CD14-positive monocyte (primary cell): ENCODE data around the gene GABRQ. TPM values are rescaled to one million over a fixed set of nuclear protein-coding genes. Genes with fewer than 3 reads are reported as not detected.

Source experiments
- DNase-seq, 3 donors: peaks; one replicate each; pipeline ENCODE4 v3.0.0-alpha.2; 2011 to 2022
- H2AFZ ChIP-seq: 2 replicates; pipeline ENCODE4 v1.6.0; 2012; ENCODE audit warnings: mild to moderate bottlenecking, low read depth, low read length, inconsistent platforms; ENCODE audit not compliant: insufficient read depth, poor library complexity, severe bottlenecking
- H3K27ac ChIP-seq, 2 donors: 1 replicate in 1 of 2; 2 replicates in 1 of 2; pipeline ENCODE4 v1.5.1; 2012 to 2013; ENCODE audit warnings: low read length in 2 of 2, control low read depth in 1 of 2, inconsistent platforms in 1 of 2, low read depth in 1 of 2, mild to moderate bottlenecking in 1 of 2
- H3K27me3 ChIP-seq, 2 donors: one replicate each; pipeline versions ENCODE4 v1.6.0 to v1.6.1; 2011 to 2013; ENCODE audit warnings: low read length in 2 of 2; ENCODE audit not compliant: control insufficient read depth in 2 of 2, insufficient read depth in 2 of 2
- H3K36me3 ChIP-seq, 2 donors: replicated peaks in 1 of 2; 1 replicate in 1 of 2; 2 replicates in 1 of 2; pipeline versions ENCODE4 v1.5.1 to v1.6.1; 2012 to 2013; ENCODE audit warnings: low read length in 2 of 2, control low read depth in 1 of 2, inconsistent platforms in 1 of 2, mild to moderate bottlenecking in 1 of 2; ENCODE audit not compliant: insufficient read depth in 2 of 2, control insufficient read depth in 1 of 2
- H3K4me1 ChIP-seq, 2 donors: 1 replicate in 1 of 2; 2 replicates in 1 of 2; pipeline versions ENCODE4 v1.5.1 to v1.6.1; 2012 to 2013; ENCODE audit warnings: low read length in 2 of 2, control low read depth in 1 of 2, inconsistent platforms in 1 of 2, mild to moderate bottlenecking in 1 of 2, moderate library complexity in 1 of 2; ENCODE audit not compliant: insufficient read depth in 2 of 2, control insufficient read depth in 1 of 2
- H3K4me2 ChIP-seq: replicated peaks from 2 replicates; pipeline ENCODE3; 2012; ENCODE audit warnings: low read length, moderate library complexity, mild to moderate bottlenecking; ENCODE audit not compliant: poor library complexity, severe bottlenecking; ENCODE audit errors: extremely low read depth
- H3K4me3 ChIP-seq, 3 experiments: fragments of 200-600 bp in 1 of 3; sonication (generic) in 1 of 3; replicated peaks in 1 of 3; 1 replicate in 2 of 3; 2 replicates in 1 of 3; pipeline ENCODE4 v1.5.1; 2011 to 2013; ENCODE audit warnings: low read length in 3 of 3, mild to moderate bottlenecking in 3 of 3, control low read depth in 2 of 3, low read depth in 2 of 3, inconsistent platforms in 1 of 3, moderate library complexity in 1 of 3
- H3K79me2 ChIP-seq: 2 replicates; pipeline ENCODE4 v1.6.0; 2012; ENCODE audit warnings: mild to moderate bottlenecking, control low read depth, inconsistent platforms, low read length, moderate library complexity; ENCODE audit not compliant: insufficient read depth
- H3K9ac ChIP-seq: 2 replicates; pipeline ENCODE4 v1.6.0; 2017; ENCODE audit warnings: low read length, mild to moderate bottlenecking; ENCODE audit not compliant: insufficient read depth, poor library complexity, severe bottlenecking
- H3K9me3 ChIP-seq, 2 donors: replicated peaks in 1 of 2; 1 replicate in 1 of 2; 2 replicates in 1 of 2; pipeline versions ENCODE4 v1.5.1 to v1.6.1; 2012 to 2013; ENCODE audit warnings: low read length in 2 of 2, control low read depth in 1 of 2; ENCODE audit not compliant: control insufficient read depth in 1 of 2, insufficient read depth in 1 of 2
- H4K20me1 ChIP-seq: 2 replicates; pipeline ENCODE4 v1.6.0; 2012; ENCODE audit warnings: mild to moderate bottlenecking, low read length, control low read depth, moderate library complexity; ENCODE audit not compliant: insufficient read depth
- H3K27ac Mint-ChIP-seq, 7 donors: one replicate each; pipeline ENCODE4 v1.8.0; 2020; ENCODE audit warnings: mild to moderate bottlenecking in 7 of 7, mixed read lengths in 7 of 7, moderate library complexity in 6 of 7, inconsistent platforms in 2 of 7
- H3K27me3 Mint-ChIP-seq, 3 donors: one replicate each; pipeline ENCODE4 v1.8.0; 2021 to 2022; ENCODE audit warnings: low read depth in 3 of 3, mild to moderate bottlenecking in 3 of 3, mixed read lengths in 3 of 3, moderate library complexity in 3 of 3, inconsistent platforms in 1 of 3
- H3K36me3 Mint-ChIP-seq, 2 donors: one replicate each; pipeline ENCODE4 v1.8.0; 2020; ENCODE audit warnings: mixed read lengths in 2 of 2, inconsistent platforms in 1 of 2, mild to moderate bottlenecking in 1 of 2
- H3K4me1 Mint-ChIP-seq: one replicate; pipeline ENCODE4 v1.8.0; 2020; ENCODE audit warnings: mild to moderate bottlenecking, mixed read lengths
- H3K4me3 Mint-ChIP-seq, 2 donors: one replicate each; pipeline ENCODE4 v1.8.0; 2020; ENCODE audit warnings: mild to moderate bottlenecking in 2 of 2, mixed read lengths in 2 of 2, moderate library complexity in 1 of 2
- H3K9me3 Mint-ChIP-seq, 7 donors: one replicate each; pipeline ENCODE4 v1.8.0; 2020 to 2022; ENCODE audit warnings: mixed read lengths in 7 of 7, mild to moderate bottlenecking in 6 of 7, moderate library complexity in 6 of 7, inconsistent platforms in 2 of 7
- CTCF ChIP-seq: fragments of 200-600 bp; IDR thresholded peaks from one replicate; pipeline ENCODE4 v1.8.0; 2022; ENCODE audit warnings: antibody characterized with exemption, mild to moderate bottlenecking
- WGBS: methylation state at CpG from one replicate; pipeline ENCODE4 v1.1.5; 2013; ENCODE audit warnings: missing lambda C conversion rate; ENCODE audit not compliant: insufficient coverage; 5-methylcytosine and 5-hydroxymethylcytosine counted together
- intact Hi-C, 2 donors: fragments of 100-400 bp; cut with micrococcal nuclease; formaldehyde crosslinking; loops; one replicate each; pipeline versions ENCODE4 v1.15.0 to v1.15.1; 2023
- polyA plus RNA-seq, 3 donors: library from polyadenylated mRNA; depleted of rRNA in 1 of 3; unstranded in 2 of 3; stranded (reverse) in 1 of 3; fragments of 300-500 nt in 2 of 3; fragments of >200 nt in 1 of 3; fragmentation: Illumina TruSeq in 2 of 3; gene quantifications; 1 replicate in 2 of 3; 2 replicates in 1 of 3; pipeline ENCODE4 v1.2.3, GENCODE V29; 2012 to 2021

Gene GABRQ
- polyA plus RNA-seq, 3 donors: not detected

- Histone ChIP-seq H3K9ac (no peak overlapping the region), H3K4me2 (no peak overlapping the region), H3K4me1 (no peaks in the 10 kb centered on the region), H2AFZ (no peak overlapping the region), H3K9me3 (no peaks in the 10 kb centered on the region), H4K20me1 (no peaks in the 10 kb centered on the region), H3K36me3 (no peaks in the 10 kb centered on the region), H3K27ac (no peak overlapping the region), H3K27me3 (no peaks in the 10 kb centered on the region), H3K4me3 (no peak overlapping the region), H3K79me2 (no peaks in the 10 kb centered on the region)
- DNase-seq: no peak
- TF ChIP-seq CTCF: no peak
- Mint-ChIP-seq H3K27me3 (peaks cover 0 to 8% (median 3%) of the 10 kb centered on the region in 3 donors), H3K9me3 (peaks cover 0 to 2% (median 0%) of the 10 kb centered on the region in 7 donors), H3K4me1 (no peaks in the 10 kb centered on the region), H3K36me3 (no peaks in the 10 kb centered on the region), H3K4me3 (no peak overlapping the region), H3K27ac (no peak overlapping the region)
- 68% methylated on average over 4 of the region's 12 CpGs for WGBS
- intact Hi-C loops: no loop called here
Measured at GRCh38 chrX:152646961-152647360, 9.3 kb downstream of the GABRQ start.

GRCh38 chrX:152647978-152648377 is 10.3 kb downstream of the GABRQ start:
- Mint-ChIP-seq H3K27ac (no peak overlapping the region), H3K4me1 (no peaks in the 10 kb centered on the region), H3K27me3 (peaks cover 0 to 9% (median 3%) of the 10 kb centered on the region in 3 donors), H3K9me3 (peaks cover 0 to 4% (median 0%) of the 10 kb centered on the region in 7 donors), H3K36me3 (no peaks in the 10 kb centered on the region), H3K4me3 (no peak overlapping the region)
- TF ChIP-seq CTCF: no peak
- intact Hi-C loops: no loop called here
- H3K79me2 ChIP-seq: no peaks in the 10 kb centered on the region
- WGBS: no CpG with 5 or more reads among the region's 5 CpGs
- H3K4me2 ChIP-seq: no peak overlapping the region
- no peak overlapping the region for H3K4me3 ChIP-seq
- H2AFZ ChIP-seq: no peak overlapping the region
- H3K4me1 ChIP-seq: no peaks in the 10 kb centered on the region
- no peaks in the 10 kb centered on the region for H3K27me3 ChIP-seq
- no peak overlapping the region for H3K27ac ChIP-seq
- no peak overlapping the region for H3K9ac ChIP-seq
- no peaks in the 10 kb centered on the region for H3K36me3 ChIP-seq
- no peaks in the 10 kb centered on the region for H3K9me3 ChIP-seq
- DNase-seq: no peak
- no peaks in the 10 kb centered on the region for H4K20me1 ChIP-seq
